Measurements from ENCODE around the gene RAG1. TPM values are rescaled to one million over a fixed set of nuclear protein-coding genes. Genes with fewer than 3 reads are reported as not detected.

Gene RAG1
- polyA plus RNA-seq, 1 donor (not counting 4 experiments of a cell fraction or from before 2014, with no cell fraction given) = 1.3 TPM

- no peak for FAIRE-seq
- no peaks in the 10 kb centered on the region for H3K9me3 ChIP-seq (ENCODE audit: control insufficient read depth, low read depth, low read length)
Measured at GRCh38 chr11:36628765-36629244, 61.0 kb downstream of the RAG1 start.

More at GRCh38 chr11:36628765-36629244, 61.0 kb downstream of the RAG1 start:
- no peak overlapping the region for H3K4me2 ChIP-seq (ENCODE audit: control insufficient read depth, extremely low read depth, insufficient read depth, low read depth, low read length)
- no peak for TF ChIP-seq CTCF (optimal IDR thresholded peaks at IDR 0.05 in 1 of 3, IDR thresholded peaks at IDR 0.05 in 1 of 3, conservative IDR thresholded peaks at IDR 0.05 in 1 of 3; ENCODE audit: extremely low read depth in 1 of 3, insufficient read depth in 2 of 3, low read length in 3 of 3)
- TF ChIP-seq EZH2 (IDR thresholded peaks at IDR 0.05; ENCODE audit: low read length) = no peak
- H3K4me3 ChIP-seq (ENCODE audit: control insufficient read depth in 2 of 3, extremely low read depth in 1 of 3, insufficient read depth in 2 of 3, low read depth in 1 of 3, low read length in 3 of 3) = no peak overlapping the region
- H3K9ac ChIP-seq (ENCODE audit: control insufficient read depth, extremely low read depth, insufficient read depth, low read length) = no peak overlapping the region
- H2AFZ ChIP-seq (ENCODE audit: control insufficient read depth, low read length) = no peak overlapping the region
- DNase-seq (ENCODE audit: low read depth, low spot score) = no peak
- no peaks in the 10 kb centered on the region for H3K79me2 ChIP-seq (ENCODE audit: control insufficient read depth, insufficient read depth, low read length)
- H3K27me3 ChIP-seq (ENCODE audit: control insufficient read depth, extremely low read depth, insufficient read depth, low read length) = no peaks in the 10 kb centered on the region
- H3K9me1 ChIP-seq (ENCODE audit: control insufficient read depth, extremely low read depth, insufficient read depth, low read length) = no peaks in the 10 kb centered on the region
- no peak overlapping the region for H3K27ac ChIP-seq (ENCODE audit: control insufficient read depth, insufficient read depth, low read length)
- no peaks in the 10 kb centered on the region for H3K36me3 ChIP-seq (ENCODE audit: control insufficient read depth in 2 of 2, extremely low read depth in 1 of 2, insufficient read depth in 2 of 2, low read length in 2 of 2)
- no peaks in the 10 kb centered on the region for H3K4me1 ChIP-seq (ENCODE audit: control insufficient read depth, extremely low read depth, insufficient read depth, low read length)
- dilution Hi-C loops (cut with MboI; ENCODE audit: extremely low pct_ligation_motif_present, low sequenced_read_pairs) = no loop called here
- H4K20me1 ChIP-seq (ENCODE audit: control insufficient read depth, extremely low read depth, insufficient read depth, low read length) = no peaks in the 10 kb centered on the region

Other genes starting within 250 kb of the RAG1 start
- gene TRAF6, start 57.7 kb upstream of the RAG1 start, polyA plus RNA-seq = 12.6 to 15.1 TPM (median 12.6 TPM) in 3 replicates
- gene IFTAP, start 26.5 kb downstream of the RAG1 start, polyA plus RNA-seq = 13.0 to 22.8 TPM (median 13.5 TPM) in 3 replicates
- gene RAG2, start 30.2 kb downstream of the RAG1 start, polyA plus RNA-seq = not detected in 3 replicates